ENCODE results near the gene HIPK2.

The HIPK2 gene

DNA sequence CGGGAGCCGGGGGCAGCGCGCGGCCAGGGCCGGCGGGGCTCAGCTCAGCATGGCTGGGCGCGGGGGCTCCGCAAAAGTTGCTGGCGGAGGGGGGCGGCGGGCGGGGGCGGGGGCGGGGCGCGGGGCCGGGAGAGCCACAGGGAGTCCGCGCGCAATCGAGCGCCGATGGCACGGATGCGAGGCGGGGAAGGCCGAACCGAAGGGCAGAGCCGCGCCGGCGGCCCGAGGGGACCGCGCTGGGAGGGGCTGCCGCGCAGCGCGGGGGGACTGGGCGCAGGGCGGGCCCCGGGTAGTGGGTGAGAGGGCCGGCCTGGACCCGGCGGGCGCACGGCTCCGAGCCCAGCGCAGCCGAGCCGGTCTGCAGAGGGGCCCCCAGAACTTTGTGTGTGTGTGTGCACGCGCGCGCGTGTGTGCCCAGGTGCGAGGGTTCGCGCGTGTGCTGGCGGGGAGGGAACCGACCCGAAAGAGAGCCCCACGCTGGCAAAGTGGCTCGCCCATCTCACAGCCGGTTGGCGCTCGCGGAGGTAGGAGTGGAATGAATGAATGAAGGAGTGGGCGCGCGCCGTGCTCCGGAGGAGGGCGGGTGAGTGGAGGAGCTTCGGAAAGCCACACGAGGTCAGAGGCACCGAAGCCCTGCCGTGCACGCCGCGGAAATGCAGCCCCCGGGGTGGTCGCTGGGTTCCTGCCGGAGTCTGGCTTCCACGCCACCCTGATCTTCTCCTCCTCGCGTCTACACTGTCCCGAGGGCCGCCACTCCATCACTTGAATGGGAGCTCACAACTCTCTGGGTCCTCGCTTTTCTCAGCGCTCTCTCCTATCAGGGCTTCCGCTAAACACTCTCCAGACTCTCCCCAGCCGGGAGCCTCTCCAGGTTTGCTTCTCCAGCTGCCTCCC lies at the start of gene HIPK2:
Gene HIPK2 (minus strand): TSS at position 51 of the 894 bp plus-strand sequence. CDS start 375 bp downstream, outside the sequence.
- no peaks in the 10 kb centered on the region for H3K36me3 Mint-ChIP-seq
- peaks cover 8% of the 10 kb centered on the region for H3K27me3 Mint-ChIP-seq
- H3K4me3 Mint-ChIP-seq = peak within 1 kb of the TSS; percentile 99
- no peaks in the 10 kb centered on the region for H3K9me3 Mint-ChIP-seq
- peak; percentile 70 for ATAC-seq (ENCODE audit: low read depth)
- peak; percentile 59 to 76 for DNase-seq (ENCODE audit: low spot score in 2 of 2)
- peaks cover 31% of the 10 kb centered on the region for H3K4me1 Mint-ChIP-seq
- peak within 1 kb of the TSS; percentile 97 for H3K27ac Mint-ChIP-seq

- Mint-ChIP-seq H3K9me3 (no peaks in the 10 kb centered on the region), H3K36me3 (no peaks in the 10 kb centered on the region), H3K27ac (no peak overlapping the region), H3K27me3 (no peaks in the 10 kb centered on the region), H3K4me1 (peaks cover 25% of the 10 kb centered on the region), H3K4me3 (no peak overlapping the region)
- DNase-seq (ENCODE audit: low spot score in 2 of 2) (no peak), ATAC-seq (ENCODE audit: low read depth) (no peak)
Measured at GRCh38 chr7:139827042-139827441, 49.2 kb upstream of the HIPK2 start.

DNA sequence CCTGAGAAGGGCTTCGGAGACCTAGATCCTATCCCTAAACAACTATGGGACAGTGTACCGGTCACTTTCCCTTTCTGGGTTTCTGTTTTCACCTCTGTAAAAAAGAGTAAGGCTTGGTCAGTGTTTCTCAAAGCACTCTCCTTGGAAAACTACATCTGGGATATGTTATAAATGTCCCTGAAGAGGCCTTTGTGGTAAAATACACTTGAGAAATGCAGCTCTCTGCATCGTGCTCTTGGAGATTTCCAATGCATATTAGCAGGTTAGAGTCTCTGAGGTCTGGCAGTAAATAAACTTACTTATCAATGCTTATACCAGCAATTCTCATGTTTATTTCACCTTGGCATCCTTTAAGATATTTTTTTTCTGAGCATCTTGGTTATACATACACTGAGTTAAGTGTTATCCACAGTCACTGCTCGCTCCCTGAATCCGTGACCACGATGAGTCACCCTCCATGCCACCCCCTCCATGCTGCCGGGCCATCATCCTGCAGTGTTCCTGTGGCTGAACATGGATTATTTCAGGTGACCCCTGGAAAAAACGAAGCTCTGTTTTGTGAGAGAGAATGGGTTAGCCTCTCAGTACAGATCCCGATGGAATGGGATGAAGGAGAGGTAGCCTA lies 48.0 kb upstream of the HIPK2 start:
- DNase-seq (ENCODE audit: low spot score in 2 of 2) (no peak), ATAC-seq (ENCODE audit: low read depth) (no peak)
- Mint-ChIP-seq H3K4me1 (peaks cover 19% of the 10 kb centered on the region), H3K27ac (no peak overlapping the region), H3K36me3 (no peaks in the 10 kb centered on the region), H3K9me3 (no peaks in the 10 kb centered on the region), H3K27me3 (no peaks in the 10 kb centered on the region), H3K4me3 (no peak overlapping the region)

DNA sequence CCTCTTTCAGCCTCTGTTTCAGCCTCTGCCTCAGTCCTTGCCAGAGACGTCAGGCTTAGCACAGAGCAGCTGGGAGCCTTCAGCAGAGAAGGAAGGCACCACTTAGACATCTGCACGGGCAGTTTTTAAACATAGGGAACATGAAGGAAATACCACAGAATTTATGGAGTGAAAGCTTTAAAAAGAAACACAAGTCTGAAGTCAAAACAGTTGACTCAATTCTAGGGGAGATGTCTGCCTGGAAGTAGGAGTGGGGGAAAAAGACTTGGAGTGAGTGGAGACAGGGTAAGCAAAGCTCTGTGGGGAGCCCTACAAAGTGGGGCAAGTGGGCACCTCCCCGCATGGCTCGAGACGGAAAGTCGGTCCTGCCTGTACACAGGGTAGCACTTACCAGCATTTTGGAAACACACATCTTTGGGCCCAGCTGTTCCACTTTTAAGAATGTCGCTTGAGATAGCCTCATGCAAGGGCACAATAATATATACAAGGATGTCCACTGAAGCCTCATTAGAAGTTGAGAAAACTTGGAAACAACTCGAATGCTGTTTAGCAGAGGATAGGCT lies 46.2 kb upstream of the HIPK2 start:
- Mint-ChIP-seq H3K36me3 (no peaks in the 10 kb centered on the region), H3K4me3 (no peak overlapping the region), H3K27ac (no peak overlapping the region)

GRCh38 chr7:139822855-139823254 lies 45.1 kb upstream of the HIPK2 start:
- H3K36me3 Mint-ChIP-seq = no peaks in the 10 kb centered on the region
- DNase-seq (ENCODE audit: low spot score in 2 of 2) (no peak), ATAC-seq (ENCODE audit: low read depth) (no peak)
- H3K4me3 Mint-ChIP-seq = no peak overlapping the region
- H3K27me3 Mint-ChIP-seq = no peaks in the 10 kb centered on the region
- no peak overlapping the region for H3K27ac Mint-ChIP-seq
- peaks cover 4% of the 10 kb centered on the region for H3K4me1 Mint-ChIP-seq
- H3K9me3 Mint-ChIP-seq = no peaks in the 10 kb centered on the region

More for the DNA sequence above, 46.2 kb upstream of the HIPK2 start:
- DNase-seq (ENCODE audit: low spot score in 2 of 2) (no peak), ATAC-seq (ENCODE audit: low read depth) (no peak)
- Mint-ChIP-seq H3K9me3 (no peaks in the 10 kb centered on the region), H3K4me1 (peaks cover 7% of the 10 kb centered on the region), H3K27me3 (no peaks in the 10 kb centered on the region)

DNA sequence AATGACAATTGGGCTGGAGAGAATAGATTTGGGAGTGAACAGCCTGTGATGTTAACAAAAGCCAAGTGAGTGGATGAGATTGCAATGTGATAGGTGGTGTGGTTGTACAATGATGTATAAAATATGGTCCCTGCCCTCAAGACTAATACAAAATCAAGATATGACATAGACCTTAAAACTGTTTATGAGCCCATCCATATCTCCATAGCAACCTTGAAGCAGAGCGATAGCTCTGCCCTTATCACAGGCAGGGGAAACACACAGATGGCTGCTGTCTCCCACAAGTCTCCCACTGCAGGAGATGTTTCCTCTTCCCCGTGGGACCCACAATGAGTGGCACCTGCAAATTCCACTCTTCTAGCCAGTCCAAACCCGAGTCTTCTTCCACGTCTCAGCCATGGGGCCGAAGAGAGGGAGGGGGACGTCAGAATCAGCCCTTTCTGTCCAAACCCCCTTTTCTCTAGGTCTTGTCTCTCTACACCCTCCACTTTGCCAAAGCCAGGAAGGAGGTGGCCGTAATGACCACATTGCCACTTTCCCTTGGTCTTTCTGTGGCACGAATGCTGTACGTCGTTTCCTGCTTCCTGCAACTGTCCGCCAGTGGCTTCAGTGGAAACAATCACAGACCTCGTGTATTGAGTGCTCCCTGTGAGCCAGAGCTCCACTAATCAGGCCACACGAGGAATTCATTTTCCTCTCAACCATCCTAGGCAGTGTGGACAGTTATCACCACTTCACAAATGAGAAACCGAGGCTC lies 43.7 kb upstream of the HIPK2 start:
- Mint-ChIP-seq H3K4me3 (no peak overlapping the region), H3K27me3 (no peaks in the 10 kb centered on the region), H3K9me3 (peaks cover 2% of the 10 kb centered on the region), H3K4me1 (no peaks in the 10 kb centered on the region), H3K27ac (no peak overlapping the region), H3K36me3 (no peaks in the 10 kb centered on the region)
- ATAC-seq (ENCODE audit: low read depth) (no peak), DNase-seq (ENCODE audit: low spot score in 2 of 2) (no peak)

DNA sequence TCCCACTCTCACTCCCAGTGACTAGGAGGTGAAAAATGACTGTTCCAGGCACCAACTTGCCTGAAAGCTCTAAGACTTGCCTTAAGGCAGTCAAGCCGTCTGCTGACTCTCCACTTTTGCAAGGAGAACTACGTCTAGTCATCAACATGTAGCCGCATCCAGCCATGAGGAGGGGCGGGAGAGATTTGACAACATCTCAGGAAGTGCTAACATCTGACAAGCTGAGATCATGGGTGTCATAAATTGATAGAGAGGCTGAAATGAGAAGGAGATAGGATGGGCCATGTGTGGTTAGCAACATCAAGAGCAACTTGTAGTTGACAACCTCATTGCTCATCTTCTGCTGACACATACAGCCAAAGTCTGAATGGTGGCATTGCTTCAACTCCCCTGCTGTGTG lies 42.3 kb upstream of the HIPK2 start:
- no peak for ATAC-seq (ENCODE audit: low read depth)

GRCh38 chr7:139817249-139817648 lies 39.5 kb upstream of the HIPK2 start:
- peaks cover 5% of the 10 kb centered on the region for H3K9me3 Mint-ChIP-seq
- H3K4me3 Mint-ChIP-seq = no peak overlapping the region
- H3K27me3 Mint-ChIP-seq = no peaks in the 10 kb centered on the region
- no peaks in the 10 kb centered on the region for H3K36me3 Mint-ChIP-seq
- ATAC-seq (ENCODE audit: low read depth) = no peak
- no peak overlapping the region for H3K27ac Mint-ChIP-seq
- DNase-seq (ENCODE audit: low spot score in 2 of 2) = no peak
- H3K4me1 Mint-ChIP-seq = no peaks in the 10 kb centered on the region

More for the DNA sequence above, 42.3 kb upstream of the HIPK2 start:
- Mint-ChIP-seq H3K4me3 (no peak overlapping the region), H3K9me3 (peaks cover 5% of the 10 kb centered on the region), H3K27me3 (no peaks in the 10 kb centered on the region), H3K4me1 (no peaks in the 10 kb centered on the region), H3K27ac (no peak overlapping the region), H3K36me3 (no peaks in the 10 kb centered on the region)
- no peak for DNase-seq (ENCODE audit: low spot score in 2 of 2)

DNA sequence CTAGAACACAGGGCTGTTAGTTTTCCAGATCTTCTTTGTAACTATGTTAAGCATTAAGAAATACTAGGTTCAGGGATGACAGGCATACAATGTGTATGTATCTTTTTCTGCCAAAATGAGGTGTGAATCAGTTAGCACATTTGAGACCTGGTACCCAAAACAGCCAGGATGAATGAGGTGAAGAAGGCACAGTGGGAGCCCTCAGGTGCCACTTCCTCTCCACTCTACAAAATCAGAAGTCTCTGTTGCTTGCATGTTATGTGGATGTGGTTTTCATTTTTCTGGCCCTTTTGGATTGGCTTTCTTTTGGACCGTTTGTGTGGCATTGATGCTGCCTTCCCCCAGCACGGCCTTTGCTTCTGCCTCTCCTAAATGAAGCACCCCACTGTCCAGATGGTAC lies 35.9 kb upstream of the HIPK2 start:
- Mint-ChIP-seq H3K27me3 (peaks cover 1% of the 10 kb centered on the region), H3K4me3 (no peak overlapping the region), H3K4me1 (peaks cover 2% of the 10 kb centered on the region), H3K36me3 (no peaks in the 10 kb centered on the region), H3K9me3 (peaks cover 5% of the 10 kb centered on the region), H3K27ac (no peak overlapping the region)
- DNase-seq (ENCODE audit: low spot score in 2 of 2) (no peak), ATAC-seq (ENCODE audit: low read depth) (no peak)

DNA sequence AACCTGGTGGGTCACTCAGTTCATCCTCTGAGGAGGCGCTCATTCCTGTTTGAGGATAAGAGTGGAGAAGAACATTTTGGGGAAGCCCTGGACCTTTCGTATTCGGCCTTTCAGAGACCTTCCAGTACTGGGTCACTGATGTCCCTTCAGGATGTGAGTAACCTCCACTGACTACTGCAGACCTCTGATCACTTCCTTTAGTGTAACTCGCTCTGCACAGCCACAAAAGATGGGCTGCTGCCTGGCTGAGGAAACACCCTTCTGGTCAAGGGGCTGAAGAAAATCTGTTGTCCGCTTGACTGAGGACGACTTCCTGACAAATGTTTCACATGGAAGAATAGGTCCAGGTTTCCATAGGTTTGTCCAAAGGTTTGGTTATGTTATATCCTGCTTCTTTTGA lies 35.4 kb upstream of the HIPK2 start:
- H3K27me3 Mint-ChIP-seq = peaks cover 4% of the 10 kb centered on the region
- DNase-seq (ENCODE audit: low spot score in 2 of 2) (no peak), ATAC-seq (ENCODE audit: low read depth) (no peak)
- H3K36me3 Mint-ChIP-seq = no peaks in the 10 kb centered on the region
- no peak overlapping the region for H3K27ac Mint-ChIP-seq
- H3K4me3 Mint-ChIP-seq = no peak overlapping the region
- H3K9me3 Mint-ChIP-seq = peaks cover 5% of the 10 kb centered on the region
- H3K4me1 Mint-ChIP-seq = peaks cover 2% of the 10 kb centered on the region

- H3K27me3 Mint-ChIP-seq = peaks cover 8% of the 10 kb centered on the region
- DNase-seq (ENCODE audit: low spot score in 2 of 2) (no peak), ATAC-seq (ENCODE audit: low read depth) (no peak)
- no peak overlapping the region for H3K27ac Mint-ChIP-seq
- no peak overlapping the region for H3K4me3 Mint-ChIP-seq
- H3K9me3 Mint-ChIP-seq = peaks cover 1% of the 10 kb centered on the region
- peaks cover 3% of the 10 kb centered on the region for H3K36me3 Mint-ChIP-seq
- H3K4me1 Mint-ChIP-seq = peaks cover 2% of the 10 kb centered on the region
Measured at GRCh38 chr7:139811066-139811465, 33.3 kb upstream of the HIPK2 start.

DNA sequence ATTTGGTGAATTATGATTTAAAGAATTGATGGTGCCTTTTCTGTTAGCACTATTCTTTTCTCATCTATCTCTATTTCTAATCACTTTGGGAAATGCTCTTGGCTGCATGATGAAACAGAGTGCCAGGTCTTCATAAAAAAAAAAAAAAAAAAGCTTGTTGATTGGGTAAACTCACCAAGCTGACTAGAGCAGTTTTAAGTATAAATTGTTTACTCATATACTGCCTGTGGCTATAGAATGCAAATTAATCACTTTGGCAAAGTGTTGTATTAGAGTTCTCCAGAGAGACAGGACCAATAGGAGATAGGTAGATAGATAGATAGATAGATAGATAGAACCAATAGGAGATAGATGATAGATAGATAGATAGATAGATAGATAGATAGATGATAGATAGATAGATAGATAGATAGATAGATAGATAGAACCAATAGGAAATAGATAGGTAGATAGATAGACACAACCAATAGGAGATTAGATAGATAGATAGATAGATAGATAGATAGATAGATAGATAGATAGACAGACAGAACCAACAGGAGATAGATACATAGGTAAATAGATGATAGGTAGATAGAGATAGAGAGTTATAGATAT lies 31.1 kb upstream of the HIPK2 start:
- Mint-ChIP-seq H3K27ac (peak overlapping the region; percentile 14), H3K27me3 (peaks cover 8% of the 10 kb centered on the region), H3K4me3 (no peak overlapping the region), H3K36me3 (peaks cover 5% of the 10 kb centered on the region), H3K9me3 (peaks cover 1% of the 10 kb centered on the region), H3K4me1 (peaks cover 2% of the 10 kb centered on the region)
- DNase-seq (ENCODE audit: low spot score in 2 of 2) = no peak
- no peak for ATAC-seq (ENCODE audit: low read depth)

GRCh38 chr7:139808427-139808826 lies 30.6 kb upstream of the HIPK2 start:
- DNase-seq (ENCODE audit: low spot score in 2 of 2) = no peak
- peak overlapping the region; percentile 14 for H3K27ac Mint-ChIP-seq
- peaks cover 5% of the 10 kb centered on the region for H3K36me3 Mint-ChIP-seq
- peaks cover 8% of the 10 kb centered on the region for H3K27me3 Mint-ChIP-seq
- no peak for ATAC-seq (ENCODE audit: low read depth)
- H3K9me3 Mint-ChIP-seq = peaks cover 1% of the 10 kb centered on the region
- no peak overlapping the region for H3K4me3 Mint-ChIP-seq
- H3K4me1 Mint-ChIP-seq = peaks cover 2% of the 10 kb centered on the region
